A549 (cell line): Measurements from ENCODE around the gene TYRO3. TPM values are rescaled to one million over a fixed set of nuclear protein-coding genes. Genes with fewer than 3 reads are reported as not detected.

Experiments used
- ATAC-seq, 2 experiments: fragments of 200-7000 bp in 1 of 2; fragments of >200 bp in 1 of 2; cut with Nextera tagmentation in 1 of 2; cut with Tn5 transposase in 1 of 2; 3 replicates each; pipeline versions ENCODE4 v1.8.0 to v1.9.1; 2018 to 2020; ENCODE audit warnings: mild to moderate bottlenecking in 1 of 2, moderate library complexity in 1 of 2
- CTCF ChIA-PET: fragments of 300-600 bp; sonication (Branson Sonifier 250); formaldehyde crosslinking; extraction: SDS; loops from one replicate; lab custom pipeline; 2021; ENCODE audit warnings: antibody characterized with exemption, inconsistent platforms; lab: Yijun Ruan, JAX
- POLR2A ChIA-PET: fragments of 350-600 bp; formaldehyde crosslinking; extraction: SDS; loops from one replicate; lab custom pipeline; 2021; ENCODE audit warnings: antibody characterized with exemption, inconsistent platforms; lab: Yijun Ruan, JAX
- DNase-seq, 2 experiments: peaks; one replicate each; pipeline versions ENCODE4 v3.0.0 to v3.0.0-alpha.2; 2011 to 2016; ENCODE audit warnings: low read depth in 1 of 2, low spot score in 1 of 2
- FAIRE-seq: peaks from 2 replicates; lab custom pipeline; 2011; peaks lifted over from hg19 to GRCh38; lab: Jason Lieb, UNC
- H3K27ac ChIP-seq, 2 experiments: fragments of >200 bp; sonication (Bioruptor Twin); formaldehyde crosslinking; 3 replicates each; pipeline ENCODE4 v1.5.1; 2016 to 2017
- H3K4me1 ChIP-seq: fragments of >200 bp; sonication (Bioruptor Twin); formaldehyde crosslinking; 3 replicates; pipeline ENCODE4 v1.6.1; 2016
- H3K4me2 ChIP-seq: fragments of >200 bp; sonication (Bioruptor Twin); formaldehyde crosslinking; 3 replicates; pipeline ENCODE4 v1.6.1; 2016
- H3K4me3 ChIP-seq: fragments of >200 bp; sonication (Bioruptor Twin); formaldehyde crosslinking; 3 replicates; pipeline ENCODE4 v1.5.1; 2016
- H3K9me3 ChIP-seq: fragments of >200 bp; sonication (Bioruptor Twin); formaldehyde crosslinking; 3 replicates; pipeline ENCODE4 v1.6.1; 2016
- BCL3 ChIP-seq: fragments of >200 bp; sonication (Bioruptor Twin); formaldehyde crosslinking; IDR thresholded peaks from 3 replicates; pipeline ENCODE4 v1.6.1; 2016
- CHD2 ChIP-seq: fragments of 150-350 bp; IDR thresholded peaks from 2 replicates; pipeline ENCODE4 v1.6.1; 2014; ENCODE audit warnings: low read length; ENCODE audit not compliant: partially characterized antibody
- ELK1 ChIP-seq: fragments of 150-350 bp; IDR thresholded peaks from 2 replicates; pipeline ENCODE4 v1.6.1; 2014; ENCODE audit warnings: low read depth, mild to moderate bottlenecking, low read length
- FOSB ChIP-seq: fragments of 250-450 bp; sonication (Bioruptor Pico); IDR thresholded peaks from 2 replicates; pipeline ENCODE4 v1.5.0; 2020; ENCODE audit warnings: mild to moderate bottlenecking, moderate library complexity
- HDAC2 ChIP-seq: fragments of 200-600 bp; sonication (generic); IDR thresholded peaks from 2 replicates; pipeline ENCODE4 v1.6.1; 2016
- HOXA7 ChIP-seq: fragments of 250-450 bp; sonication (Bioruptor Pico); IDR thresholded peaks from 2 replicates; pipeline ENCODE4 v1.5.0; 2020; ENCODE audit warnings: mild to moderate bottlenecking, moderate library complexity
- HOXB5 ChIP-seq: fragments of 250-450 bp; sonication (Bioruptor Pico); IDR thresholded peaks from 2 replicates; pipeline ENCODE4 v1.5.0; 2020; ENCODE audit warnings: mild to moderate bottlenecking, moderate library complexity
- JUNB ChIP-seq: fragments of >200 bp; sonication (Bioruptor Twin); formaldehyde crosslinking; IDR thresholded peaks from 2 replicates; pipeline ENCODE4 v1.6.1; 2016
- MAZ ChIP-seq: fragments of 150-350 bp; IDR thresholded peaks from 2 replicates; pipeline ENCODE4 v1.6.1; 2014; ENCODE audit warnings: antibody characterized with exemption, low read depth, low read length, borderline replicate concordance
- MYC ChIP-seq: IDR thresholded peaks from 2 replicates; pipeline ENCODE4 v1.6.1; 2012; ENCODE audit warnings: mild to moderate bottlenecking, inconsistent platforms, low read length, improper control_type of control experiment, borderline replicate concordance
- NFE2L2 ChIP-seq: fragments of 150-350 bp; conservative IDR thresholded peaks from 2 replicates; pipeline ENCODE4 v1.6.1; 2014; ENCODE audit warnings: low read length
- NPAS2 ChIP-seq: fragments of 250-450 bp; sonication (Bioruptor Pico); IDR thresholded peaks from 2 replicates; pipeline ENCODE4 v1.8.0; 2022; ENCODE audit warnings: mild to moderate bottlenecking, moderate library complexity, borderline replicate concordance
- NR3C1 ChIP-seq: fragments of >200 bp; sonication (Bioruptor Twin); formaldehyde crosslinking; IDR thresholded peaks from 3 replicates; pipeline ENCODE4 v1.6.1; 2017
- POLR2A ChIP-seq: IDR thresholded peaks from 2 replicates; pipeline ENCODE4 v1.6.1; 2012; ENCODE audit warnings: mild to moderate bottlenecking, low read length
- RAD21 ChIP-seq, 2 experiments: fragments of >200 bp in 1 of 2; sonication (Bioruptor Twin) in 1 of 2; formaldehyde crosslinking in 1 of 2; IDR thresholded peaks in 1 of 2; conservative IDR thresholded peaks in 1 of 2; 2 replicates in 1 of 2; 3 replicates in 1 of 2; pipeline ENCODE4 v1.6.1; 2012 to 2018; ENCODE audit warnings: inconsistent platforms in 1 of 2
- TFCP2L1 ChIP-seq: fragments of 250-450 bp; sonication (Bioruptor Pico); IDR thresholded peaks from 2 replicates; pipeline ENCODE4 v1.5.0; 2021; ENCODE audit warnings: mild to moderate bottlenecking
- ZC3H11A ChIP-seq: fragments of 450-650 bp; IDR thresholded peaks from 2 replicates; pipeline ENCODE4 v1.6.1; 2014; ENCODE audit warnings: antibody characterized with exemption, mild to moderate bottlenecking
- ZNF302 ChIP-seq: fragments of 250-450 bp; sonication (Bioruptor Pico); IDR thresholded peaks from 2 replicates; pipeline ENCODE4 v1.9.0; 2021; ENCODE audit warnings: inconsistent platforms, mild to moderate bottlenecking, moderate library complexity
- ZSCAN20 ChIP-seq: fragments of 250-450 bp; sonication (Bioruptor Pico); IDR thresholded peaks from 2 replicates; pipeline ENCODE4 v1.8.0; 2022; ENCODE audit warnings: mild to moderate bottlenecking, moderate library complexity
- WGBS: methylation state at CpG from one replicate; pipeline ENCODE4 v1.1.6; 2017; ENCODE audit errors: missing lambda C conversion rate; 5-methylcytosine and 5-hydroxymethylcytosine counted together
- polyA plus RNA-seq, 4 experiments: library from polyadenylated mRNA; depleted of rRNA in 3 of 4; stranded (reverse); fragments of >200 nt; fragmentation: RNase III in 1 of 4; extraction: RNeasy Plus Mini Kit Qiagen cat#74134 plus additional on column Dnase treatment in 1 of 4; gene quantifications; 2 replicates in 3 of 4; 3 replicates in 1 of 4; pipeline ENCODE4 v1.2.3, GENCODE V29; 2011 to 2017
- TF ChIP-seq, protein P1 (sequence below): IDR thresholded peaks from 2 replicates; pipeline ENCODE4 v1.6.1; 2012
- TF ChIP-seq, protein P2 (sequence below): IDR thresholded peaks from 2 replicates; pipeline ENCODE4 v1.6.1; 2012

The TYRO3 gene
- polyA plus RNA-seq, 2 of the 4 experiments (the other 2 are of a cell fraction): 7.6 to 8.1 TPM

DNA sequence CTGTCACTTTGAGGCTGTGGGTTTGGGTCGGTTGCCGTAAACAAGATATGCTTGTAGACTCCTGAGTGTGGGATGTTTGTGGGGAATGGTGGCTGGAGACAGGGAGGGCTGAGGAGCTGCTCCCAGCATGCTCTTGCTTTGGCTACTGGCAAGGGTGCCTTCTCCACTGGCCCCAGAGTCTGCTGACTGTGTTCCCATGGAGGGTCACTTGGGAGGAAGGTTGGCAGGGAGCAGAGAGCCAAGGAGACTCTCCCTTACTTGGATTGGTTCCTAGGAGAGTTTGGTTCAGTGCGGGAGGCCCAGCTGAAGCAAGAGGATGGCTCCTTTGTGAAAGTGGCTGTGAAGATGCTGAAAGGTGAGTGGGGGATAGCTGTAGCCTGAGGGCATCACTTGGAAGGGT is 11.8 kb downstream of the TYRO3 start:
- no peaks in the 10 kb centered on the region for H3K9me3 ChIP-seq
- H3K27ac ChIP-seq: no peak overlapping the region
- TF ChIP-seq POLR2A: no peak
- TF ChIP-seq HOXB5: no peak
- no peak for TF ChIP-seq ZC3H11A
- H3K4me2 ChIP-seq: no peak overlapping the region
- DNase-seq (no peak), FAIRE-seq (no peak), ATAC-seq (no peak)
- H3K4me1 ChIP-seq: peaks cover 13% of the 10 kb centered on the region
- no peak overlapping the region for H3K4me3 ChIP-seq
- POLR2A ChIA-PET: no interaction called here
- CTCF ChIA-PET: interaction anchor here (1.2 to 2.0 kb wide), 2 partner anchors 13 to 15 kb away, joined by 3 to 6 read pairs; no protein-coding TSS in a partner anchor
- 92% methylated on average over 3 of the region's 3 CpGs for whole genome bisulfite sequencing

- FAIRE-seq: no peak
- ChIA-PET POLR2A (no interaction called here), CTCF (interaction anchor here (0.9 to 2.0 kb wide), 3 partner anchors 14 to 211 kb away, joined by 4 to 7 read pairs (median 6); no protein-coding TSS in a partner anchor)
- WGBS: 94% methylated on average over 3 of the region's 3 CpGs
- Histone ChIP-seq H3K9me3 (no peaks in the 10 kb centered on the region), H3K4me3 (no peak overlapping the region), H3K4me1 (peaks cover 7% of the 10 kb centered on the region), H3K4me2 (no peak overlapping the region), H3K27ac (no peak overlapping the region)
- no peak for TF ChIP-seq TFCP2L1 (CRISPR knock-in tag)
- no peak for TF ChIP-seq JUNB
- TF ChIP-seq ZNF302: no peak
- TF ChIP-seq FOSB: no peak
- no peak for TF ChIP-seq NFE2L2
- no peak for TF ChIP-seq ZSCAN20 (CRISPR knock-in tag)
- TF ChIP-seq, protein P1, sequence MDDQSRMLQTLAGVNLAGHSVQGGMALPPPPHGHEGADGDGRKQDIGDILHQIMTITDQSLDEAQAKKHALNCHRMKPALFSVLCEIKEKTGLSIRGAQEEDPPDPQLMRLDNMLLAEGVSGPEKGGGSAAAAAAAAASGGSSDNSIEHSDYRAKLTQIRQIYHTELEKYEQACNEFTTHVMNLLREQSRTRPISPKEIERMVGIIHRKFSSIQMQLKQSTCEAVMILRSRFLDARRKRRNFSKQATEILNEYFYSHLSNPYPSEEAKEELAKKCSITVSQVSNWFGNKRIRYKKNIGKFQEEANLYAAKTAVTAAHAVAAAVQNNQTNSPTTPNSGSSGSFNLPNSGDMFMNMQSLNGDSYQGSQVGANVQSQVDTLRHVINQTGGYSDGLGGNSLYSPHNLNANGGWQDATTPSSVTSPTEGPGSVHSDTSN: no peak
- TF ChIP-seq BCL3: no peak
- no peak for ATAC-seq
- DNase-seq: no peak
These were observed 12.9 kb downstream of the TYRO3 start for GRCh38 chr15:41571948-41572347.

GRCh38 chr15:41572866-41573265 is 13.9 kb downstream of the TYRO3 start:
- Histone ChIP-seq H3K4me2 (no peak overlapping the region), H3K4me1 (peaks cover 7% of the 10 kb centered on the region), H3K4me3 (no peak overlapping the region), H3K9me3 (no peaks in the 10 kb centered on the region)
- no peak for DNase-seq
- ChIA-PET POLR2A (no interaction called here), CTCF (interaction anchor here (0.9 to 1.5 kb wide), 2 partner anchors 13 to 210 kb away, joined by 4 to 7 read pairs; no protein-coding TSS in a partner anchor)
- TF ChIP-seq HDAC2 (no peak), CHD2 (no peak), NFE2L2 (no peak), RAD21 (conservative IDR thresholded peaks at IDR 0.05 in 1 of 2, IDR thresholded peaks at IDR 0.05 in 1 of 2) (no peak), NR3C1 (no peak), HOXA7 (CRISPR knock-in tag) (no peak), HOXB5 (no peak)
- TF ChIP-seq, protein P1: no peak
- TF ChIP-seq, all 56 proteins: peak for 0
- WGBS: no CpG with 5 or more reads among the region's 8 CpGs
- no peak overlapping the region for H3K27ac ChIP-seq
- no peak for ATAC-seq
- FAIRE-seq: no peak

GRCh38 chr15:41573396-41573795 is 14.4 kb downstream of the TYRO3 start:
- POLR2A ChIA-PET: no interaction called here
- H3K4me1 ChIP-seq: peaks cover 2% of the 10 kb centered on the region; the same call in 1 of the 3 replicates
- H3K9me3 ChIP-seq: no peaks in the 10 kb centered on the region
- no peak for TF ChIP-seq NPAS2 (CRISPR knock-in tag)
- no peak for TF ChIP-seq MYC
- TF ChIP-seq MAZ: no peak
- TF ChIP-seq, protein P2, sequence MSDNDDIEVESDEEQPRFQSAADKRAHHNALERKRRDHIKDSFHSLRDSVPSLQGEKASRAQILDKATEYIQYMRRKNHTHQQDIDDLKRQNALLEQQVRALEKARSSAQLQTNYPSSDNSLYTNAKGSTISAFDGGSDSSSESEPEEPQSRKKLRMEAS: no peak
- no peak for TF ChIP-seq ELK1
- no peak for TF ChIP-seq TFCP2L1 (CRISPR knock-in tag)
- TF ChIP-seq POLR2A: no peak
- no peak for TF ChIP-seq JUNB
- TF ChIP-seq, all 56 proteins: peak for 0
- no peak overlapping the region for H3K4me2 ChIP-seq
- CTCF ChIA-PET: interaction anchor here (0.7 to 1.5 kb wide), 3 partner anchors 9 to 108 kb away, joined by 3 to 7 read pairs (median 3); no protein-coding TSS in a partner anchor
- WGBS: 92% methylated on average over 11 of the region's 13 CpGs
- ATAC-seq (no peak), DNase-seq (no peak), FAIRE-seq (no peak)
- no peak overlapping the region for H3K4me3 ChIP-seq
- no peak overlapping the region for H3K27ac ChIP-seq
